GM23338 (cell line): ENCODE data around the gene TMEM139. TPM values are rescaled to one million over a fixed set of nuclear protein-coding genes. Genes with fewer than 3 reads are reported as not detected.

Source experiments
- ATAC-seq: fragments of 200-7000 bp; cut with Tn5 transposase; 3 replicates; pipeline ENCODE4 v1.9.1; 2020
- DNase-seq: peaks from one replicate; pipeline ENCODE4 v3.0.0-alpha.2; 2015; ENCODE audit warnings: low spot score
- H2AFZ ChIP-seq: fragments of 200-600 bp; sonication (generic); 2 replicates; pipeline ENCODE4 v1.8.0; 2016; ENCODE audit warnings: antibody characterized with exemption, mild to moderate bottlenecking, moderate library complexity
- H3F3A ChIP-seq: fragments of 200-600 bp; sonication (generic); replicated peaks from 2 replicates; pipeline ENCODE4 v1.8.0; 2017; ENCODE audit warnings: antibody characterized with exemption, mixed run types, low read depth
- H3K27ac ChIP-seq: fragments of 200-600 bp; sonication (generic); 2 replicates; pipeline ENCODE4 v1.6.1; 2016; ENCODE audit warnings: low read depth
- H3K27me3 ChIP-seq: fragments of 200-600 bp; sonication (generic); 2 replicates; pipeline ENCODE4 v1.8.0; 2016; ENCODE audit warnings: mild to moderate bottlenecking, mixed run types, moderate library complexity; ENCODE audit not compliant: insufficient read depth
- H3K36me3 ChIP-seq: fragments of 200-600 bp; sonication (generic); 2 replicates; pipeline ENCODE4 v1.8.0; 2016; ENCODE audit warnings: mild to moderate bottlenecking; ENCODE audit not compliant: insufficient read depth
- H3K4me1 ChIP-seq: fragments of 200-600 bp; sonication (generic); 2 replicates; pipeline ENCODE4 v1.8.0; 2016; ENCODE audit warnings: mild to moderate bottlenecking, moderate library complexity; ENCODE audit not compliant: insufficient read depth
- H3K4me2 ChIP-seq: fragments of 200-600 bp; sonication (generic); 2 replicates; pipeline ENCODE4 v1.7.1; 2017; ENCODE audit warnings: mixed run types
- H3K4me3 ChIP-seq: fragments of 200-600 bp; sonication (generic); 2 replicates; pipeline ENCODE4 v1.6.1; 2016; ENCODE audit warnings: mixed run types
- H3K79me2 ChIP-seq: fragments of 200-600 bp; sonication (generic); replicated peaks from 2 replicates; pipeline ENCODE4 v1.8.0; 2017; ENCODE audit warnings: mild to moderate bottlenecking; ENCODE audit not compliant: insufficient read depth
- H3K9me2 ChIP-seq: fragments of 200-600 bp; sonication (generic); 2 replicates; pipeline ENCODE4 v1.8.0; 2017; ENCODE audit not compliant: insufficient read depth
- H4K20me1 ChIP-seq: fragments of 200-600 bp; sonication (generic); replicated peaks from 2 replicates; pipeline ENCODE4 v1.8.0; 2017; ENCODE audit warnings: mild to moderate bottlenecking; ENCODE audit not compliant: insufficient read depth
- H3K27ac Mint-ChIP-seq: 2 replicates; pipeline ENCODE4 v1.8.0; 2020; ENCODE audit warnings: inconsistent platforms, mild to moderate bottlenecking, moderate library complexity, mixed read lengths
- H3K27me3 Mint-ChIP-seq: 3 replicates; pipeline ENCODE4 v1.8.0; 2022; ENCODE audit warnings: low read depth, mild to moderate bottlenecking, moderate library complexity, mixed read lengths, inconsistent platforms; ENCODE audit not compliant: insufficient read depth, poor library complexity
- H3K36me3 Mint-ChIP-seq: 3 replicates; pipeline ENCODE4 v1.8.0; 2021; ENCODE audit warnings: low read depth, mild to moderate bottlenecking, inconsistent platforms, moderate library complexity, mixed read lengths
- H3K4me1 Mint-ChIP-seq: 3 replicates; pipeline ENCODE4 v1.8.0; 2020; ENCODE audit warnings: mild to moderate bottlenecking, inconsistent platforms, mixed read lengths
- H3K4me3 Mint-ChIP-seq: 3 replicates; pipeline ENCODE4 v1.8.0; 2021; ENCODE audit warnings: moderate library complexity, mild to moderate bottlenecking, inconsistent platforms, mixed read lengths
- H3K9me3 Mint-ChIP-seq: 3 replicates; pipeline ENCODE4 v1.8.0; 2020; ENCODE audit warnings: moderate library complexity, mild to moderate bottlenecking, inconsistent platforms, mixed read lengths
- CREB1 ChIP-seq: fragments of 250-450 bp; sonication (Bioruptor Pico); IDR thresholded peaks from 2 replicates; pipeline ENCODE4 v1.5.0; 2020; ENCODE audit warnings: low read depth, mild to moderate bottlenecking, moderate library complexity
- EZH2 ChIP-seq: fragments of 200-600 bp; sonication (generic); IDR thresholded peaks from one replicate; pipeline ENCODE4 v1.8.0; 2017; ENCODE audit warnings: antibody characterized with exemption, mild to moderate bottlenecking, low read depth; ENCODE audit not compliant: unreplicated experiment
- EZH2phosphoT487 ChIP-seq: fragments of 200-600 bp; sonication (generic); IDR thresholded peaks from one replicate; pipeline ENCODE4 v1.8.1; 2018; ENCODE audit warnings: antibody characterized with exemption; ENCODE audit not compliant: unreplicated experiment
- JUNB ChIP-seq: IDR thresholded peaks from one replicate; pipeline ENCODE4 v1.6.1; 2016; ENCODE audit warnings: antibody characterized with exemption; ENCODE audit not compliant: unreplicated experiment
- NANOG ChIP-seq: IDR thresholded peaks from 2 replicates; pipeline ENCODE4 v1.6.1; 2016; ENCODE audit warnings: antibody characterized with exemption, borderline replicate concordance
- POLR2AphosphoS5 ChIP-seq: IDR thresholded peaks from 2 replicates; pipeline ENCODE4 v1.6.1; 2016; ENCODE audit warnings: antibody characterized with exemption, low read depth
- STAT1 ChIP-seq: IDR thresholded peaks from one replicate; pipeline ENCODE4 v1.6.1; 2016; ENCODE audit warnings: antibody characterized with exemption; ENCODE audit not compliant: unreplicated experiment
- ZNF114 ChIP-seq: fragments of 250-450 bp; sonication (Bioruptor Pico); IDR thresholded peaks from 2 replicates; pipeline ENCODE4 v1.5.0; 2020; ENCODE audit warnings: mild to moderate bottlenecking, moderate library complexity
- ZNF331 ChIP-seq: fragments of 250-450 bp; sonication (Bioruptor Pico); IDR thresholded peaks from 2 replicates; pipeline ENCODE4 v1.5.0; 2020; ENCODE audit warnings: low read depth, mild to moderate bottlenecking, moderate library complexity
- polyA plus RNA-seq: library from polyadenylated mRNA; unstranded; fragments of >200 nt; fragmentation: Nextera tagmentation; extraction: Ambion mirVana; gene quantifications from 2 replicates; pipeline ENCODE4 v1.2.1, GENCODE V29; 2016
- total RNA-seq: library from RNA; depleted of rRNA; stranded (reverse); fragments of >200 nt; shearing (Covaris generic); gene quantifications from 2 replicates; pipeline ENCODE4 v1.2.3, GENCODE V29; 2014
- TF ChIP-seq, protein P1 (sequence below), 2 experiments: fragments of 200-600 bp in 1 of 2; sonication (generic) in 1 of 2; conservative IDR thresholded peaks; 2 replicates each; pipeline versions ENCODE4 v1.5.1 to v1.6.1; 2016 to 2017; ENCODE audit warnings: antibody characterized with exemption in 2 of 2, low read depth in 2 of 2, mild to moderate bottlenecking in 2 of 2, moderate library complexity in 1 of 2
- TF ChIP-seq, protein P2 (sequence below): IDR thresholded peaks from 2 replicates; pipeline ENCODE4 v1.6.1; 2016; ENCODE audit warnings: antibody characterized with exemption
- TF ChIP-seq, protein P3 (sequence below): fragments of 250-450 bp; sonication (Bioruptor Pico); IDR thresholded peaks from 2 replicates; pipeline ENCODE4 v1.5.0; 2020; ENCODE audit warnings: mild to moderate bottlenecking, moderate library complexity
- TF ChIP-seq, protein P4 (sequence below): IDR thresholded peaks from one replicate; pipeline ENCODE4 v1.6.1; 2018; ENCODE audit warnings: antibody characterized with exemption; ENCODE audit not compliant: unreplicated experiment

The TMEM139 gene
- total and polyA plus RNA-seq, 2 experiments from 2014 or later = 3.3 to 3.6 TPM

DNA sequence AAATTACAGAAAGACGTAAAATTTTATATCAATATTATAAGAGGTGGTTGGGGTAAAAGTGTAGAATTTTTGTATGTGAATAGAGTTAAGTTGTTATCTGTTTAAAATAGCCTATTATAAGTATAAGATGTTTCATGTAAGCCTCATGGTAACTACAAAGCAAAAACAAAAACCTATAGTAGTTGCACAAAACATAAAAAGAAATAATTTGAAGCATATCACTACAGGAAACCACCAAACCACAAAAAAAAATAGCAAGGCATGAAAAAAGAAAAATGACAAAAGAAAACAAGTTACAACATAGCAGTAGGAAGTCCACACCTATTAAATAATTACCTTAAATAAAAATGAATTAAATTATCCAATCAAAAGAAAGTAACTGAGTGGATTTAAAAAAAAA is 33.9 kb upstream of the TMEM139 start:
- H3K27ac Mint-ChIP-seq = no peak overlapping the region
- no peaks in the 10 kb centered on the region for H4K20me1 ChIP-seq

More for the DNA sequence above, 33.9 kb upstream of the TMEM139 start:
- H3K9me3 Mint-ChIP-seq = no peaks in the 10 kb centered on the region
- no peak for ATAC-seq
- Histone ChIP-seq H3K4me1 (no peaks in the 10 kb centered on the region), H3K36me3 (no peaks in the 10 kb centered on the region), H3K27me3 (no peaks in the 10 kb centered on the region), H3K27ac (no peak overlapping the region), H3K4me2 (no peak overlapping the region), H2AFZ (no peak overlapping the region), H3K4me3 (no peak overlapping the region), H3K9me2 (no peaks in the 10 kb centered on the region), H3K79me2 (no peaks in the 10 kb centered on the region), H3F3A (no peaks in the 10 kb centered on the region)
- no peaks in the 10 kb centered on the region for H3K4me1 Mint-ChIP-seq
- H3K27me3 Mint-ChIP-seq = no peaks in the 10 kb centered on the region
- TF ChIP-seq CREB1 (no peak), NANOG (no peak), EZH2phosphoT487 (no peak), ZNF331 (CRISPR knock-in tag) (no peak), STAT1 (no peak), ZNF114 (no peak), EZH2 (no peak), JUNB (no peak), POLR2AphosphoS5 (no peak)
- TF ChIP-seq, protein P1, sequence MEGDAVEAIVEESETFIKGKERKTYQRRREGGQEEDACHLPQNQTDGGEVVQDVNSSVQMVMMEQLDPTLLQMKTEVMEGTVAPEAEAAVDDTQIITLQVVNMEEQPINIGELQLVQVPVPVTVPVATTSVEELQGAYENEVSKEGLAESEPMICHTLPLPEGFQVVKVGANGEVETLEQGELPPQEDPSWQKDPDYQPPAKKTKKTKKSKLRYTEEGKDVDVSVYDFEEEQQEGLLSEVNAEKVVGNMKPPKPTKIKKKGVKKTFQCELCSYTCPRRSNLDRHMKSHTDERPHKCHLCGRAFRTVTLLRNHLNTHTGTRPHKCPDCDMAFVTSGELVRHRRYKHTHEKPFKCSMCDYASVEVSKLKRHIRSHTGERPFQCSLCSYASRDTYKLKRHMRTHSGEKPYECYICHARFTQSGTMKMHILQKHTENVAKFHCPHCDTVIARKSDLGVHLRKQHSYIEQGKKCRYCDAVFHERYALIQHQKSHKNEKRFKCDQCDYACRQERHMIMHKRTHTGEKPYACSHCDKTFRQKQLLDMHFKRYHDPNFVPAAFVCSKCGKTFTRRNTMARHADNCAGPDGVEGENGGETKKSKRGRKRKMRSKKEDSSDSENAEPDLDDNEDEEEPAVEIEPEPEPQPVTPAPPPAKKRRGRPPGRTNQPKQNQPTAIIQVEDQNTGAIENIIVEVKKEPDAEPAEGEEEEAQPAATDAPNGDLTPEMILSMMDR (conservative IDR thresholded peaks at IDR 0.05; ENCODE audit: low read depth in 2 of 2) = no peak
- TF ChIP-seq, protein P2, sequence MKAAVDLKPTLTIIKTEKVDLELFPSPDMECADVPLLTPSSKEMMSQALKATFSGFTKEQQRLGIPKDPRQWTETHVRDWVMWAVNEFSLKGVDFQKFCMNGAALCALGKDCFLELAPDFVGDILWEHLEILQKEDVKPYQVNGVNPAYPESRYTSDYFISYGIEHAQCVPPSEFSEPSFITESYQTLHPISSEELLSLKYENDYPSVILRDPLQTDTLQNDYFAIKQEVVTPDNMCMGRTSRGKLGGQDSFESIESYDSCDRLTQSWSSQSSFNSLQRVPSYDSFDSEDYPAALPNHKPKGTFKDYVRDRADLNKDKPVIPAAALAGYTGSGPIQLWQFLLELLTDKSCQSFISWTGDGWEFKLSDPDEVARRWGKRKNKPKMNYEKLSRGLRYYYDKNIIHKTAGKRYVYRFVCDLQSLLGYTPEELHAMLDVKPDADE = no peak
- TF ChIP-seq, protein P3, sequence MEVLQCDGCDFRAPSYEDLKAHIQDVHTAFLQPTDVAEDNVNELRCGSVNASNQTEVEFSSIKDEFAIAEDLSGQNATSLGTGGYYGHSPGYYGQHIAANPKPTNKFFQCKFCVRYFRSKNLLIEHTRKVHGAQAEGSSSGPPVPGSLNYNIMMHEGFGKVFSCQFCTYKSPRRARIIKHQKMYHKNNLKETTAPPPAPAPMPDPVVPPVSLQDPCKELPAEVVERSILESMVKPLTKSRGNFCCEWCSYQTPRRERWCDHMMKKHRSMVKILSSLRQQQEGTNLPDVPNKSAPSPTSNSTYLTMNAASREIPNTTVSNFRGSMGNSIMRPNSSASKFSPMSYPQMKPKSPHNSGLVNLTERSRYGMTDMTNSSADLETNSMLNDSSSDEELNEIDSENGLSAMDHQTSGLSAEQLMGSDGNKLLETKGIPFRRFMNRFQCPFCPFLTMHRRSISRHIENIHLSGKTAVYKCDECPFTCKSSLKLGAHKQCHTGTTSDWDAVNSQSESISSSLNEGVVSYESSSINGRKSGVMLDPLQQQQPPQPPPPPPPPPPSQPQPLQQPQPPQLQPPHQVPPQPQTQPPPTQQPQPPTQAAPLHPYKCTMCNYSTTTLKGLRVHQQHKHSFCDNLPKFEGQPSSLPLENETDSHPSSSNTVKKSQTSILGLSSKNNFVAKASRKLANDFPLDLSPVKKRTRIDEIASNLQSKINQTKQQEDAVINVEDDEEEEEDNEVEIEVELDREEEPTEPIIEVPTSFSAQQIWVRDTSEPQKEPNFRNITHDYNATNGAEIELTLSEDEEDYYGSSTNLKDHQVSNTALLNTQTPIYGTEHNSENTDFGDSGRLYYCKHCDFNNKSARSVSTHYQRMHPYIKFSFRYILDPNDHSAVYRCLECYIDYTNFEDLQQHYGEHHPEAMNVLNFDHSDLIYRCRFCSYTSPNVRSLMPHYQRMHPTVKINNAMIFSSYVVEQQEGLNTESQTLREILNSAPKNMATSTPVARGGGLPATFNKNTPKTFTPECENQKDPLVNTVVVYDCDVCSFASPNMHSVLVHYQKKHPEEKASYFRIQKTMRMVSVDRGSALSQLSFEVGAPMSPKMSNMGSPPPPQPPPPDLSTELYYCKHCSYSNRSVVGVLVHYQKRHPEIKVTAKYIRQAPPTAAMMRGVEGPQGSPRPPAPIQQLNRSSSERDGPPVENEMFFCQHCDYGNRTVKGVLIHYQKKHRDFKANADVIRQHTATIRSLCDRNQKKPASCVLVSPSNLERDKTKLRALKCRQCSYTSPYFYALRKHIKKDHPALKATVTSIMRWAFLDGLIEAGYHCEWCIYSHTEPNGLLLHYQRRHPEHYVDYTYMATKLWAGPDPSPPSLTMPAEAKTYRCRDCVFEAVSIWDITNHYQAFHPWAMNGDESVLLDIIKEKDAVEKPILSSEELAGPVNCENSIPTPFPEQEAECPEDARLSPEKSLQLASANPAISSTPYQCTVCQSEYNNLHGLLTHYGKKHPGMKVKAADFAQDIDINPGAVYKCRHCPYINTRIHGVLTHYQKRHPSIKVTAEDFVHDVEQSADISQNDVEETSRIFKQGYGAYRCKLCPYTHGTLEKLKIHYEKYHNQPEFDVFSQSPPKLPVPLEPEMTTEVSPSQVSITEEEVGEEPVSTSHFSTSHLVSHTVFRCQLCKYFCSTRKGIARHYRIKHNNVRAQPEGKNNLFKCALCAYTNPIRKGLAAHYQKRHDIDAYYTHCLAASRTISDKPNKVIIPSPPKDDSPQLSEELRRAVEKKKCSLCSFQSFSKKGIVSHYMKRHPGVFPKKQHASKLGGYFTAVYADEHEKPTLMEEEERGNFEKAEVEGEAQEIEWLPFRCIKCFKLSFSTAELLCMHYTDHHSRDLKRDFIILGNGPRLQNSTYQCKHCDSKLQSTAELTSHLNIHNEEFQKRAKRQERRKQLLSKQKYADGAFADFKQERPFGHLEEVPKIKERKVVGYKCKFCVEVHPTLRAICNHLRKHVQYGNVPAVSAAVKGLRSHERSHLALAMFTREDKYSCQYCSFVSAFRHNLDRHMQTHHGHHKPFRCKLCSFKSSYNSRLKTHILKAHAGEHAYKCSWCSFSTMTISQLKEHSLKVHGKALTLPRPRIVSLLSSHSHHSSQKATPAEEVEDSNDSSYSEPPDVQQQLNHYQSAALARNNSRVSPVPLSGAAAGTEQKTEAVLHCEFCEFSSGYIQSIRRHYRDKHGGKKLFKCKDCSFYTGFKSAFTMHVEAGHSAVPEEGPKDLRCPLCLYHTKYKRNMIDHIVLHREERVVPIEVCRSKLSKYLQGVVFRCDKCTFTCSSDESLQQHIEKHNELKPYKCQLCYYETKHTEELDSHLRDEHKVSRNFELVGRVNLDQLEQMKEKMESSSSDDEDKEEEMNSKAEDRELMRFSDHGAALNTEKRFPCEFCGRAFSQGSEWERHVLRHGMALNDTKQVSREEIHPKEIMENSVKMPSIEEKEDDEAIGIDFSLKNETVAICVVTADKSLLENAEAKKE = no peak
- TF ChIP-seq, protein P4, sequence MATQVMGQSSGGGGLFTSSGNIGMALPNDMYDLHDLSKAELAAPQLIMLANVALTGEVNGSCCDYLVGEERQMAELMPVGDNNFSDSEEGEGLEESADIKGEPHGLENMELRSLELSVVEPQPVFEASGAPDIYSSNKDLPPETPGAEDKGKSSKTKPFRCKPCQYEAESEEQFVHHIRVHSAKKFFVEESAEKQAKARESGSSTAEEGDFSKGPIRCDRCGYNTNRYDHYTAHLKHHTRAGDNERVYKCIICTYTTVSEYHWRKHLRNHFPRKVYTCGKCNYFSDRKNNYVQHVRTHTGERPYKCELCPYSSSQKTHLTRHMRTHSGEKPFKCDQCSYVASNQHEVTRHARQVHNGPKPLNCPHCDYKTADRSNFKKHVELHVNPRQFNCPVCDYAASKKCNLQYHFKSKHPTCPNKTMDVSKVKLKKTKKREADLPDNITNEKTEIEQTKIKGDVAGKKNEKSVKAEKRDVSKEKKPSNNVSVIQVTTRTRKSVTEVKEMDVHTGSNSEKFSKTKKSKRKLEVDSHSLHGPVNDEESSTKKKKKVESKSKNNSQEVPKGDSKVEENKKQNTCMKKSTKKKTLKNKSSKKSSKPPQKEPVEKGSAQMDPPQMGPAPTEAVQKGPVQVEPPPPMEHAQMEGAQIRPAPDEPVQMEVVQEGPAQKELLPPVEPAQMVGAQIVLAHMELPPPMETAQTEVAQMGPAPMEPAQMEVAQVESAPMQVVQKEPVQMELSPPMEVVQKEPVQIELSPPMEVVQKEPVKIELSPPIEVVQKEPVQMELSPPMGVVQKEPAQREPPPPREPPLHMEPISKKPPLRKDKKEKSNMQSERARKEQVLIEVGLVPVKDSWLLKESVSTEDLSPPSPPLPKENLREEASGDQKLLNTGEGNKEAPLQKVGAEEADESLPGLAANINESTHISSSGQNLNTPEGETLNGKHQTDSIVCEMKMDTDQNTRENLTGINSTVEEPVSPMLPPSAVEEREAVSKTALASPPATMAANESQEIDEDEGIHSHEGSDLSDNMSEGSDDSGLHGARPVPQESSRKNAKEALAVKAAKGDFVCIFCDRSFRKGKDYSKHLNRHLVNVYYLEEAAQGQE = no peak
- H3K4me3 Mint-ChIP-seq = no peak overlapping the region
- H3K36me3 Mint-ChIP-seq = no peaks in the 10 kb centered on the region
- no peak for DNase-seq
